Adrenal gland (tissue), 12 donors: ENCODE measurements around the gene PARVB. TPM values are rescaled to one million over a fixed set of nuclear protein-coding genes. Genes with fewer than 3 reads are reported as not detected.

Experiments used
- DNase-seq, 7 donors: peaks; one replicate each; pipeline ENCODE4 v3.0.0-alpha.2; 2019 to 2020
- H3K27ac ChIP-seq, 5 donors: fragments of 200-600 bp; sonication (generic) in 4 of 5; 1 replicate in 3 of 5; 2 replicates in 2 of 5; pipeline versions ENCODE4 v1.5.1 to v1.8.0; 2016 to 2020; ENCODE audit warnings: mild to moderate bottlenecking in 1 of 5
- H3K27me3 ChIP-seq: fragments of 200-600 bp; 2 replicates; pipeline ENCODE4 v1.8.0; 2021
- H3K36me3 ChIP-seq, 2 donors: fragments of 200-600 bp; replicated peaks in 1 of 2; 1 replicate in 1 of 2; 2 replicates in 1 of 2; pipeline versions ENCODE4 v1.5.1 to v1.8.0; 2018 to 2022
- H3K4me1 ChIP-seq, 2 donors: fragments of 200-600 bp; replicated peaks in 1 of 2; 1 replicate in 1 of 2; 2 replicates in 1 of 2; pipeline versions ENCODE4 v1.5.1 to v1.8.0; 2018 to 2021
- H3K4me3 ChIP-seq, 4 donors: fragments of 200-600 bp; sonication (generic) in 3 of 4; one replicate each; pipeline ENCODE4 v1.5.1; 2016 to 2018
- H3K9me3 ChIP-seq, 3 donors: fragments of 200-600 bp; sonication (generic) in 1 of 3; replicated peaks in 1 of 3; 1 replicate in 2 of 3; 2 replicates in 1 of 3; pipeline versions ENCODE4 v1.5.1 to v1.8.0; 2016 to 2021
- POLR2A ChIP-seq, 2 donors: fragments of 450-650 bp; IDR thresholded peaks; one replicate each; pipeline ENCODE4 v1.6.1; 2017; ENCODE audit warnings: antibody characterized with exemption in 2 of 2, mild to moderate bottlenecking in 2 of 2, moderate library complexity in 1 of 2
- WGBS, 4 donors: extraction: QIAGEN DNeasy Blood & Tissue Kit in 2 of 4; methylation state at CpG; one replicate each; pipeline versions ENCODE4 v1.1.5 to v1.1.7; 2013 to 2017; 5-methylcytosine and 5-hydroxymethylcytosine counted together
- intact Hi-C, 2 donors: fragments of 100-400 bp; cut with DNase I; formaldehyde crosslinking; loops; one replicate each; pipeline versions ENCODE4 v1.14.1 to v1.15.0; 2022 to 2023
- polyA plus RNA-seq, 3 donors: library from polyadenylated mRNA; stranded (reverse); fragments of 200-250 nt in 2 of 3; fragments of 350-450 nt in 1 of 3; fragmentation: Illumina TruSeq in 1 of 3; extraction: RNeasy Lipid Tissue Mini Kit (QIAGEN cat#74804) in 1 of 3; gene quantifications; one replicate each; pipeline ENCODE4 v1.2.3, GENCODE V29; 2013 to 2014
- total RNA-seq, 9 donors: library from RNA; depleted of rRNA in 4 of 9; stranded (reverse); fragments of >200 nt in 4 of 9; fragments of 120-200 nt in 1 of 9; fragmentation: NEBNext Ultra II Directional in 1 of 9; extraction: Animal tissue kit (Norgen Biotek cat#: 25700) in 1 of 9; gene quantifications; one replicate each; pipeline versions ENCODE4 v1.1.0 to v1.2.4, GENCODE V29; 2013 to 2023
- TF ChIP-seq, protein P1 (sequence below), 6 experiments: fragments of 450-650 bp in 4 of 6; fragments of 200-600 bp in 2 of 6; sonication (generic) in 1 of 6; IDR thresholded peaks; 1 replicate in 5 of 6; 2 replicates in 1 of 6; pipeline versions ENCODE4 v1.5.1 to v1.8.0; 2016 to 2021; ENCODE audit warnings: antibody characterized with exemption in 6 of 6, mild to moderate bottlenecking in 2 of 6, moderate library complexity in 1 of 6
- donor health status: healthy with polysubstance abuse.
- donor health status: Bipolar disorder and iron deficiency.
- donor health status: DM: yes; HTN: yes; CAD: no.
- donor health status: DM: no; HTN: no; CAD: no.
- donor health status: DM: no; HTN: no; CAD: no.
- donor health status: DM: yes; HTN: yes; CAD: no.

Gene PARVB
- total and polyA plus RNA-seq, 12 donors: 16.9 to 77.6 (median 45.9) TPM

DNA sequence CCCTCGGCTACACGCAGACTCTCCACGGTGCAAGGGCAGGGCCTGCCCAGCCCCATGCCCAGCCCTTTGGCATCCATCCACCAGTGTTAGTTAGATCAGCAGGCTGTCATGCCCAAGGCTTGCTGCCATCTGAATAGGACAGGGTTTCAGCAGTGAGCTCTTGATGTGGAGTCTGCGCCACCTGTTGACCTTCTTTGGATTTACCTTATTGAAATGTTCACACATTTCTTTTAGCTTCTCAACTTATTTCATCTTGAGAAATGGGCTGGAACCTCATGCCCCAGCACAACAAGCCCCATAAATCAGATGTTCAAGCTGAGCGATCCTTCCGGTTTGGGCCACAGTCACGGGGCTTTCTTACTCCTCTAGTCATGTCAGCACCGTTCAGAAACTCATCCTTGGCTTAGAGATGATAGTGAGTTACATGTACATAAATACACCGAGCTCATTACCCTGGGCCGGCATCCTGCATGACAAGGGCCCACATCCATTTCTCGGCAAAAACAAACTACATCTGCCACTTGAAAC lies 61.7 kb downstream of the PARVB start:
- H3K36me3 ChIP-seq: no peaks in the 10 kb centered on the region
- peaks cover 23 to 41% of the 10 kb centered on the region in 2 donors for H3K4me1 ChIP-seq
- DNase-seq: peak; percentile 84 to 95 (median 94)
- intact Hi-C loops: no loop called here
- no peaks in the 10 kb centered on the region for H3K9me3 ChIP-seq
- H3K27me3 ChIP-seq: no peaks in the 10 kb centered on the region
- WGBS, 4 donors: 27 to 38% (median 34%) methylated on average over 9 to 11 of the region's 11 CpGs
- no peak overlapping the region for H3K4me3 ChIP-seq
- H3K27ac ChIP-seq: peak overlapping the region in 4 of 5 donors; percentile 11 to 81 (median 54)
- TF ChIP-seq, protein P1, sequence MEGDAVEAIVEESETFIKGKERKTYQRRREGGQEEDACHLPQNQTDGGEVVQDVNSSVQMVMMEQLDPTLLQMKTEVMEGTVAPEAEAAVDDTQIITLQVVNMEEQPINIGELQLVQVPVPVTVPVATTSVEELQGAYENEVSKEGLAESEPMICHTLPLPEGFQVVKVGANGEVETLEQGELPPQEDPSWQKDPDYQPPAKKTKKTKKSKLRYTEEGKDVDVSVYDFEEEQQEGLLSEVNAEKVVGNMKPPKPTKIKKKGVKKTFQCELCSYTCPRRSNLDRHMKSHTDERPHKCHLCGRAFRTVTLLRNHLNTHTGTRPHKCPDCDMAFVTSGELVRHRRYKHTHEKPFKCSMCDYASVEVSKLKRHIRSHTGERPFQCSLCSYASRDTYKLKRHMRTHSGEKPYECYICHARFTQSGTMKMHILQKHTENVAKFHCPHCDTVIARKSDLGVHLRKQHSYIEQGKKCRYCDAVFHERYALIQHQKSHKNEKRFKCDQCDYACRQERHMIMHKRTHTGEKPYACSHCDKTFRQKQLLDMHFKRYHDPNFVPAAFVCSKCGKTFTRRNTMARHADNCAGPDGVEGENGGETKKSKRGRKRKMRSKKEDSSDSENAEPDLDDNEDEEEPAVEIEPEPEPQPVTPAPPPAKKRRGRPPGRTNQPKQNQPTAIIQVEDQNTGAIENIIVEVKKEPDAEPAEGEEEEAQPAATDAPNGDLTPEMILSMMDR (IDR thresholded peaks at IDR 0.05): peak; percentile 18 to 72 (median 56)
- TF ChIP-seq POLR2A (IDR thresholded peaks at IDR 0.05): no peak

DNA sequence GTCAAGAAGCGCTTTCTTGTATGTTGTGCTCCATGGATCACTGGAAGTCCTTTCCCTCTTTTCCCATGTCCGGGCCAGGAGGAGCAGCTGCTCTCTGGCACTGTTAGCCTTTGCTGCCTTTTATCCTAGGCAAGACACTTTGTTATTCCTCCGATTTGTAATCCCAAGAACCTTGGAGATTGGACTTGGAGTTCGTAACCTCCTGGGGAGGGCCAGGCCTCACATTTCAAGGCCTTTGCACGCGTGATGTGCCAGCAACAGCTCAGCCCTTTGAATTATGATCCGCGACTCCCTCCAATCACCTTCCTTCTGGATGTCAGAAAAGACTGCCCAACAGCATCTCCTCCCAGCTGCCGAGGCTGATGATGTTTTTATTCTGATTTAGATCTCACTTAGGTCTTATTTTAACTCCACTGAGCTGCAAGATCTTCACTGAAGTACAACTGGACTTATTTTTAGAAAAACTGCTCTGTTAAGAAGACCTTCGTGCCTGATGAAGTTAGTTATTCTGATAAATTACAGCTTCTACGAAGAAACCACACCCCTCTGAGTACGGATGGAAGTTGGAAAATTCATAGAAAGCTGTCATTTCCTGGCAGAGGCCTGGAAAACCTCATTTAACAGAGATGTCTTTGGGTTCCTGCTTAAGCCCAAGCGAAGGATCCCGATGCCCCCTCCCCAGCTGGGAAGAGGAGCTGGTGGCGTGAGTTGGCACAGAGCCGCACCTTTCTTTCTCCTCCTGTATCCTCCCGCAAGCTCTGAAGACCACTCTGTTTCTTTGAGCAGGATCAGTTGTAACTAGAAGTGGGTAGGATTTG lies 62.4 kb downstream of the PARVB start:
- TF ChIP-seq POLR2A (IDR thresholded peaks at IDR 0.05): no peak
- TF ChIP-seq, protein P1 (IDR thresholded peaks at IDR 0.05): no peak
- intact Hi-C loops: no loop called here
- peak overlapping the region in 4 of 5 donors; percentile 11 to 81 (median 54) for H3K27ac ChIP-seq
- no peaks in the 10 kb centered on the region for H3K27me3 ChIP-seq
- 38 to 40% (median 39%) methylated on average over 17 of the region's 17 CpGs for WGBS, 4 donors
- no peaks in the 10 kb centered on the region for H3K36me3 ChIP-seq
- H3K4me1 ChIP-seq: peaks cover 24 to 41% of the 10 kb centered on the region in 2 donors
- peak in 6 of 7 donors; percentile 57 to 81 (median 76) for DNase-seq
- H3K9me3 ChIP-seq: no peaks in the 10 kb centered on the region
- no peak overlapping the region for H3K4me3 ChIP-seq

DNA sequence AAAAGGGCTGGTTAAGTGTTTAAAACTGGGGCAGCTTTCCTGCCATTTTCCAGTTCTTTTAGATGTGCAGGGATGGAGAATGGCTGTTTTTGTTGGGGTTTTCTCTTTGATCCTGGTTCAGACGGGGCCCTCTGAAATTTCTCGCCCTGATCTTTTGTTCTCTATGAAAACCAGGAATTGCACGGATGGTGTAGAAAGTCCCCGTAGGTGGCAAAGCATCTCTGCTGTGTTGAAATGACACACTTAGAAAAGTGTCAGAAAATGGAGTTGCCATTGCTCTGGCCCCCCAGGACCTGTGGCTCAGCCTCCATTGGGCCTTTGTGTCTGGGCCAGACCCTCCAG lies 63.0 kb downstream of the PARVB start:
- WGBS, 4 donors: 82 to 89% (median 85%) methylated on average over 4 of the region's 4 CpGs

DNA sequence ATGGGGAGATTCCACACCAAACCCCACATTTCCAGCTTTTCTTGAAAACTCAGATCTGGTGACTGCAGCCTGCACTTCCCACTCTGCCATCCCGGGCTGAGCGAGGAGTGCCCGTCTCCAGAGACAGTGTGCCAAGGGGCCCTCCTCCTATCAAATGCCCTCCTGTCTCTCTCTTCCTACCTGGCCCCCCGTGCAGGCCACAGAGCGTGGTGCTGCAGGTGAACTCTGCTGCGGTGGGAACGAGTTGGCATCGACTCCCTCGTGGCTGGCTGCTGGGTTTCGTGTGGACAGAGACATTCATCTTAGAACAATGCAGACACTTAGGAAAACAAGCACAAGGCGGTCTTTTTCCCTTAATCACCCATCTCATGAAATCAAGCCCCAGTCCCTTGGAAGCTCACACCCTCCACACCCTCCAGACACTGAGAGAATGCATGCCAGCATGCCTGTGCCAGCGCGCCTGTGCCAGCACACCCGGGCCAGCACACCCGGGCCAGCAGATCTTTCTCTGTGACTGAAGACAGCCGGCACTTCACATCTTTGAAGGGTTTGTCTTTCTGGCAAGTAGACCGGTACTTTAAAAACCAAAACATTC lies 65.0 kb downstream of the PARVB start:
- H3K27me3 ChIP-seq: no peaks in the 10 kb centered on the region
- peaks cover 24 to 41% of the 10 kb centered on the region in 2 donors for H3K4me1 ChIP-seq
- H3K4me3 ChIP-seq: no peak overlapping the region
- WGBS, 4 donors: 35 to 57% (median 45%) methylated on average over 13 to 17 of the region's 17 CpGs
- H3K9me3 ChIP-seq: no peaks in the 10 kb centered on the region
- intact Hi-C loops: no loop called here
- H3K27ac ChIP-seq: peak overlapping the region in 1 of 5 donors; percentile 74
- TF ChIP-seq, protein P1 (IDR thresholded peaks at IDR 0.05): no peak
- TF ChIP-seq POLR2A (IDR thresholded peaks at IDR 0.05): no peak
- DNase-seq: peak in 6 of 7 donors; percentile 58 to 67 (median 64)
- no peaks in the 10 kb centered on the region for H3K36me3 ChIP-seq

More for the DNA sequence above, 63.0 kb downstream of the PARVB start:
- peaks cover 24 to 41% of the 10 kb centered on the region in 2 donors for H3K4me1 ChIP-seq
- TF ChIP-seq, protein P1 (IDR thresholded peaks at IDR 0.05): no peak
- TF ChIP-seq POLR2A (IDR thresholded peaks at IDR 0.05): no peak
- peak overlapping the region in 1 of 5 donors; percentile 74 for H3K27ac ChIP-seq
- intact Hi-C loops: no loop called here
- DNase-seq: no peak
- H3K4me3 ChIP-seq: no peak overlapping the region
- H3K27me3 ChIP-seq: no peaks in the 10 kb centered on the region
- H3K9me3 ChIP-seq: no peaks in the 10 kb centered on the region
- H3K36me3 ChIP-seq: no peaks in the 10 kb centered on the region
